K562 (cell line): ENCODE data around the gene CTPS2. TPM values are rescaled to one million over a fixed set of nuclear protein-coding genes. Genes with fewer than 3 reads are reported as not detected.

Experiments
- ATAC-seq: fragments of 200-7000 bp; cut with Tn5 transposase; 3 replicates; pipeline ENCODE4 v1.9.1; 2020; ENCODE audit warnings: moderate library complexity
- BruUV-seq: library from RNA; stranded (reverse); fragments of 400-500 nt; replicated peaks from 2 replicates; lab custom pipeline; 2021; lab: Mats Ljungman, UMichigan
- CTCF ChIA-PET: fragments of 300-600 bp; formaldehyde crosslinking; extraction: SDS; loops from one replicate; lab custom pipeline; 2021; ENCODE audit warnings: low intra/inter-chr PET ratio; lab: Yijun Ruan, JAX
- POLR2A ChIA-PET: fragments of 300-600, 350-650 bp; sonication (Branson Sonifier 250); formaldehyde crosslinking; extraction: SDS; loops from one replicate; lab custom pipeline; 2021; ENCODE audit warnings: antibody characterized with exemption, inconsistent platforms; lab: Yijun Ruan, JAX
- DNase-seq, 4 experiments: peaks; one replicate each; pipeline versions ENCODE4 v3.0.0 to v3.0.0-alpha.2; 2011 to 2018; ENCODE audit warnings: low spot score in 3 of 4, mixed read lengths in 3 of 4; ENCODE audit errors: extremely low read depth in 1 of 4
- FAIRE-seq: peaks from 2 replicates; lab custom pipeline; 2011; peaks lifted over from hg19 to GRCh38; lab: Jason Lieb, UNC
- H2AFZ ChIP-seq: 2 replicates; pipeline ENCODE4 v1.6.0; 2011; ENCODE audit warnings: low read depth, low read length, control low read depth, inconsistent platforms
- H3K27ac ChIP-seq: fragments of 200-600 bp; 3 replicates; pipeline ENCODE4 v1.8.0; 2011; ENCODE audit warnings: low read depth, mild to moderate bottlenecking, control low read depth, inconsistent platforms, low read length, moderate library complexity, mixed read lengths; ENCODE audit errors: extremely low read depth
- H3K27me3 ChIP-seq, 2 experiments: fragments of 300-600 bp in 1 of 2; 2 replicates in 1 of 2; 3 replicates in 1 of 2; pipeline versions ENCODE4 v1.6.0 to v1.8.0; 2011; ENCODE audit warnings: inconsistent platforms in 2 of 2, low read length in 2 of 2, mild to moderate bottlenecking in 1 of 2, mixed read lengths in 1 of 2, moderate library complexity in 1 of 2; ENCODE audit not compliant: control insufficient read depth in 2 of 2, insufficient read depth in 2 of 2
- H3K36me3 ChIP-seq: fragments of 300-600 bp; 3 replicates; pipeline ENCODE4 v1.8.0; 2011; ENCODE audit warnings: mild to moderate bottlenecking, low read length, inconsistent platforms; ENCODE audit not compliant: control insufficient read depth, insufficient read depth
- H3K4me1 ChIP-seq, 2 experiments: fragments of 200-600 bp in 1 of 2; replicated peaks in 1 of 2; 2 replicates in 1 of 2; 3 replicates in 1 of 2; pipeline versions ENCODE4 v1.5.1 to v1.8.0; 2011; ENCODE audit warnings: inconsistent platforms in 2 of 2, low read length in 2 of 2, mild to moderate bottlenecking in 1 of 2, mixed read lengths in 1 of 2, moderate library complexity in 1 of 2; ENCODE audit not compliant: control insufficient read depth in 2 of 2, insufficient read depth in 2 of 2
- H3K4me2 ChIP-seq: 2 replicates; pipeline ENCODE4 v1.6.1; 2011; ENCODE audit warnings: low read length, control low read depth, inconsistent platforms, mixed read lengths; ENCODE audit not compliant: insufficient read depth
- H3K4me3 ChIP-seq: fragments of 200-600 bp; sonication (generic), shearing (Covaris generic); 2 replicates; pipeline ENCODE4 v1.5.1; 2016; ENCODE audit warnings: control low read depth, inconsistent platforms
- H3K79me2 ChIP-seq: fragments of 200-600 bp; 3 replicates; pipeline ENCODE4 v1.8.0; 2011; ENCODE audit warnings: low read length, inconsistent platforms; ENCODE audit not compliant: control insufficient read depth, insufficient read depth
- H3K9ac ChIP-seq, 2 experiments: 2 replicates each; pipeline versions ENCODE4 v1.6.0 to v1.6.1; 2011; ENCODE audit warnings: low read depth in 2 of 2, low read length in 2 of 2, control low read depth in 1 of 2, inconsistent platforms in 1 of 2, mild to moderate bottlenecking in 1 of 2, mixed read lengths in 1 of 2; ENCODE audit not compliant: insufficient read depth in 1 of 2
- H3K9me1 ChIP-seq: one replicate; pipeline ENCODE4 v1.6.0; 2011; ENCODE audit warnings: inconsistent platforms, mild to moderate bottlenecking, low read length, moderate library complexity; ENCODE audit not compliant: control insufficient read depth, insufficient read depth
- H3K9me3 ChIP-seq: replicated peaks from 2 replicates; pipeline ENCODE4 v1.5.1; 2011; ENCODE audit warnings: low read depth, low read length, inconsistent platforms; ENCODE audit not compliant: control insufficient read depth, insufficient read depth
- H4K20me1 ChIP-seq: replicated peaks from 2 replicates; pipeline ENCODE4 v1.6.1; 2011; ENCODE audit warnings: low read length, inconsistent platforms, mixed read lengths; ENCODE audit not compliant: control insufficient read depth, insufficient read depth
- CBFA2T2 ChIP-seq: fragments of 450-650 bp; conservative IDR thresholded peaks from 2 replicates; pipeline ENCODE4 v1.6.1; 2017; ENCODE audit warnings: mild to moderate bottlenecking
- FOXO4 ChIP-seq: fragments of 450-650 bp; formaldehyde crosslinking; IDR thresholded peaks from 2 replicates; pipeline ENCODE4 v1.4.0; 2020; ENCODE audit warnings: mild to moderate bottlenecking, moderate library complexity
- MYBL2 ChIP-seq, 2 experiments: fragments of 450-650 bp in 1 of 2; sonication (generic) in 1 of 2; formaldehyde crosslinking in 1 of 2; IDR thresholded peaks; 2 replicates each; pipeline versions ENCODE4 v1.6.1 to v1.8.1; 2017 to 2022; ENCODE audit warnings: borderline replicate concordance in 1 of 2, inconsistent platforms in 1 of 2, low read depth in 1 of 2, mild to moderate bottlenecking in 1 of 2, missing genetic modification reagents in 1 of 2, moderate library complexity in 1 of 2
- RHOXF2B ChIP-seq: fragments of 250-450 bp; sonication (Bioruptor Pico); conservative IDR thresholded peaks from 2 replicates; pipeline ENCODE4 v1.5.1; 2021
- SMAD1 ChIP-seq: fragments of 150-350 bp; IDR thresholded peaks from 2 replicates; pipeline ENCODE4 v1.6.1; 2014; ENCODE audit warnings: low read length, low read depth; ENCODE audit not compliant: partially characterized antibody
- THRA ChIP-seq: fragments of 450-650 bp; IDR thresholded peaks from 2 replicates; pipeline ENCODE4 v1.6.1; 2017; ENCODE audit warnings: mild to moderate bottlenecking, moderate library complexity
- ZBTB11 ChIP-seq, 3 experiments: fragments of 200-800 bp in 1 of 3; fragments of 250-450 bp in 1 of 3; fragments of 450-650 bp in 1 of 3; sonication (Bioruptor Pico) in 1 of 3; sonication (Bioruptor generic) in 1 of 3; formaldehyde crosslinking in 1 of 3; IDR thresholded peaks; 2 replicates each; pipeline versions ENCODE4 v1.6.1 to v1.8.0; 2016 to 2022; ENCODE audit warnings: mild to moderate bottlenecking in 2 of 3, missing genetic modification characterization in 2 of 3, missing compliant biosample characterization in 1 of 3, moderate library complexity in 1 of 3
- ZMIZ1 ChIP-seq, 2 experiments: fragments of 150-350 bp in 1 of 2; IDR thresholded peaks; 2 replicates each; pipeline ENCODE4 v1.6.1; 2012 to 2016; ENCODE audit warnings: low read depth in 2 of 2, low read length in 2 of 2, mild to moderate bottlenecking in 1 of 2, moderate library complexity in 1 of 2
- ZNF212 ChIP-seq: fragments of 450-650 bp; formaldehyde crosslinking; IDR thresholded peaks from 2 replicates; pipeline ENCODE4 v1.4.0; 2020; ENCODE audit warnings: mild to moderate bottlenecking
- ZNF644 ChIP-seq: fragments of 200-800 bp; sonication (Bioruptor generic); IDR thresholded peaks from 2 replicates; pipeline ENCODE4 v1.6.1; 2016; ENCODE audit warnings: low read depth, missing genetic modification characterization, missing compliant biosample characterization
- ZSCAN32 ChIP-seq: fragments of 450-650 bp; formaldehyde crosslinking; IDR thresholded peaks from 2 replicates; pipeline ENCODE4 v1.4.0; 2020; ENCODE audit warnings: mild to moderate bottlenecking, moderate library complexity
- WGBS: fragments of 100-300 bp; shearing (Covaris generic); methylation state at CpG from one replicate; pipeline ENCODE4 v1.1.6; 2016; ENCODE audit warnings: low coverage, mixed read lengths; ENCODE audit not compliant: insufficient coverage; ENCODE audit errors: missing lambda C conversion rate; 5-methylcytosine and 5-hydroxymethylcytosine counted together
- in situ Hi-C: fragments of 300-500 bp; cut with MboI; formaldehyde crosslinking; loops from 4 replicates; pipeline ENCODE4 v1.15.0; 2018; ENCODE audit warnings: inconsistent platforms, mixed read lengths
- intact Hi-C: fragments of 100-400 bp; cut with micrococcal nuclease; formaldehyde crosslinking; loops from 2 replicates; pipeline ENCODE4 v1.14.2; 2022
- polyA plus RNA-seq, 8 experiments: library from polyadenylated mRNA; depleted of rRNA in 4 of 8; stranded (reverse) in 5 of 8; unstranded in 3 of 8; fragments of >200 nt; fragmentation: Nextera tagmentation in 2 of 8; fragmentation: Illumina TruSeq in 1 of 8; extraction: Ambion mirVana in 2 of 8; extraction: Trizol in 1 of 8; gene quantifications; 2 replicates each; pipeline versions ENCODE4 v1.2.1 to v1.2.3, GENCODE V29; 2011 to 2014; ENCODE audit warnings: inconsistent platforms in 1 of 8, missing spikeins in 1 of 8
- total RNA-seq, 7 experiments: library from RNA; depleted of rRNA in 6 of 7; stranded (reverse); fragments of >200 nt in 6 of 7; fragmentation: Illumina TruSeq in 2 of 7; extraction: Trizol in 2 of 7; gene quantifications; 2 replicates each; pipeline versions ENCODE4 v1.2.1 to v1.2.3, GENCODE V29; 2011 to 2021; ENCODE audit warnings: low replicate concordance in 1 of 7

The CTPS2 gene
- total and polyA plus RNA-seq, 9 of the 15 experiments (the other 6 are each of a cell fraction or from before 2014, with no cell fraction given) = 5.4 to 19.5 (median 14.1) TPM

- peaks cover 8% of the 10 kb centered on the region; the same call in 2 of the 3 replicates for H3K79me2 ChIP-seq
- H3K27ac ChIP-seq = no peak overlapping the region
- DNase-seq (no peak), FAIRE-seq (no peak), ATAC-seq (no peak)
- H3K4me3 ChIP-seq = no peak overlapping the region
- no TSS peak for BruUV-seq
- H2AFZ ChIP-seq = no peak overlapping the region
- no peaks in the 10 kb centered on the region for H3K27me3 ChIP-seq
- WGBS = 91% methylated on average over 5 of the region's 5 CpGs
- H3K9me3 ChIP-seq = no peaks in the 10 kb centered on the region
- intact Hi-C loops = no loop called here
- H4K20me1 ChIP-seq = no peaks in the 10 kb centered on the region
- H3K4me1 ChIP-seq = no peaks in the 10 kb centered on the region; a peak in 3 of 5 replicates
- H3K36me3 ChIP-seq = peaks cover 55% of the 10 kb centered on the region; the same call in 2 of the 3 replicates
- POLR2A ChIA-PET = interaction anchor here (1.0 kb wide), 1 partner anchor 15 kb away, joined by 3 read pairs; no protein-coding TSS in a partner anchor
- in situ Hi-C loops = no loop called here
- no peaks in the 10 kb centered on the region for H3K9me1 ChIP-seq
- H3K4me2 ChIP-seq = no peak overlapping the region
- H3K9ac ChIP-seq = no peak overlapping the region
- CTCF ChIA-PET = no interaction called here
- TF ChIP-seq SMAD1 = no peak
- no peak for TF ChIP-seq ZNF644
- no peak for TF ChIP-seq ZMIZ1 (IDR thresholded peaks at IDR 0.05; ENCODE audit: low read depth in 2 of 2, low read length in 2 of 2)
- TF ChIP-seq THRA = no peak
- TF ChIP-seq MYBL2 (IDR thresholded peaks at IDR 0.05; ENCODE audit: low read depth) = no peak
- TF ChIP-seq MYBL2 (CRISPR knock-in tag; IDR thresholded peaks at IDR 0.05; ENCODE audit: borderline replicate concordance) = no peak
- TF ChIP-seq CBFA2T2 = no peak
- TF ChIP-seq RHOXF2B (CRISPR knock-in tag) = no peak
- TF ChIP-seq ZBTB11 (CRISPR knock-in tag; IDR thresholded peaks at IDR 0.05) = no peak
- no peak for TF ChIP-seq FOXO4 (CRISPR knock-in tag)
- no peak for TF ChIP-seq ZNF212 (CRISPR knock-in tag)
- no peak for TF ChIP-seq ZSCAN32 (CRISPR knock-in tag)
These were observed 24.6 kb upstream of the CTPS2 start for GRCh38 chrX:16737024-16737423.
